B cell (primary cell): ENCODE data around the gene INSC. TPM values are rescaled to one million over a fixed set of nuclear protein-coding genes. Genes with fewer than 3 reads are reported as not detected.

Source experiments
- ATAC-seq: fragments of 200-7000 bp; cut with Tn5 transposase; one replicate; pipeline ENCODE4 v1.10.0; 2021; ENCODE audit warnings: low read depth, mild to moderate bottlenecking, moderate number of reproducible peaks, moderate library complexity
- CTCF ChIA-PET: fragments of 350-600 bp; sonication (Branson Sonifier 250); formaldehyde crosslinking; loops from one replicate; lab custom pipeline; 2021; ENCODE audit warnings: antibody characterized with exemption, inconsistent platforms; lab: Charles Lee
- POLR2A ChIA-PET: fragments of 350-600 bp; sonication (Branson Sonifier 250); formaldehyde crosslinking; loops from one replicate; lab custom pipeline; 2021; ENCODE audit warnings: antibody characterized with exemption; lab: Charles Lee
- DNase-seq: peaks from one replicate; pipeline ENCODE4 v3.0.0; 2013
- H2AFZ ChIP-seq: 2 replicates; pipeline ENCODE4 v1.6.1; 2012; ENCODE audit warnings: mild to moderate bottlenecking, low read depth, low read length; ENCODE audit not compliant: insufficient read depth, poor library complexity, severe bottlenecking
- H3K27ac ChIP-seq, 2 donors: 1 replicate in 1 of 2; 2 replicates in 1 of 2; pipeline ENCODE4 v1.5.1; 2012 to 2013; ENCODE audit warnings: low read length in 2 of 2, mild to moderate bottlenecking in 2 of 2, moderate library complexity in 1 of 2
- H3K27me3 ChIP-seq, 4 experiments: fragments of 200-600 bp in 1 of 4; sonication (generic) in 1 of 4; replicated peaks in 1 of 4; 1 replicate in 2 of 4; 2 replicates in 2 of 4; pipeline versions ENCODE4 v1.6.1 to v1.7.0; 2013 to 2016; ENCODE audit warnings: low read length in 3 of 4, mild to moderate bottlenecking in 2 of 4, mixed read lengths in 1 of 4, moderate library complexity in 1 of 4; ENCODE audit not compliant: insufficient read depth in 4 of 4, control insufficient read depth in 3 of 4; ENCODE audit errors: control extremely low read depth in 1 of 4
- H3K36me3 ChIP-seq, 2 experiments: replicated peaks in 1 of 2; 1 replicate in 1 of 2; 2 replicates in 1 of 2; pipeline versions ENCODE4 v1.6.1 to v1.7.1; 2013; ENCODE audit warnings: low read length in 1 of 2; ENCODE audit not compliant: insufficient read depth in 2 of 2, control insufficient read depth in 1 of 2; ENCODE audit errors: control extremely low read depth in 1 of 2, extremely low read depth in 1 of 2
- H3K4me1 ChIP-seq, 2 donors: fragments of 200-600 bp in 1 of 2; sonication (generic) in 1 of 2; 1 replicate in 1 of 2; 2 replicates in 1 of 2; pipeline versions ENCODE4 v1.5.1 to v1.6.1; 2013 to 2017; ENCODE audit warnings: low read length in 2 of 2; ENCODE audit not compliant: control insufficient read depth in 2 of 2, insufficient read depth in 2 of 2
- H3K4me2 ChIP-seq: replicated peaks from 2 replicates; pipeline ENCODE3; 2012; ENCODE audit warnings: mild to moderate bottlenecking, low read depth, low read length; ENCODE audit not compliant: poor library complexity, severe bottlenecking
- H3K4me3 ChIP-seq, 5 experiments: fragments of 200-600 bp in 1 of 5; sonication (generic) in 1 of 5; 1 replicate in 3 of 5; 2 replicates in 2 of 5; pipeline versions ENCODE4 v1.5.1 to v1.7.0; 2011 to 2016; ENCODE audit warnings: low read length in 4 of 5, mild to moderate bottlenecking in 4 of 5, low read depth in 2 of 5, control low read depth in 1 of 5, moderate library complexity in 1 of 5; ENCODE audit not compliant: insufficient read depth in 1 of 5; ENCODE audit errors: control extremely low read depth in 1 of 5, extremely low read depth in 1 of 5
- H3K79me2 ChIP-seq: fragments of 200-600 bp; sonication (generic); one replicate; pipeline ENCODE4 v1.6.0; 2016; ENCODE audit warnings: low read length; ENCODE audit not compliant: control insufficient read depth, insufficient read depth
- H3K9ac ChIP-seq: fragments of 200-600 bp; sonication (generic); 2 replicates; pipeline ENCODE4 v1.6.1; 2017; ENCODE audit warnings: mild to moderate bottlenecking, low read length, moderate library complexity
- H3K9me3 ChIP-seq, 3 donors: one replicate each; pipeline versions ENCODE4 v1.6.1 to v1.7.1; 2013; ENCODE audit warnings: low read length in 2 of 3; ENCODE audit not compliant: control insufficient read depth in 2 of 3, insufficient read depth in 1 of 3; ENCODE audit errors: control extremely low read depth in 1 of 3
- H4K20me1 ChIP-seq: 2 replicates; pipeline ENCODE4 v1.6.0; 2012; ENCODE audit warnings: mild to moderate bottlenecking, low read length; ENCODE audit not compliant: insufficient read depth, control insufficient read depth, poor library complexity, severe bottlenecking
- H3K27ac Mint-ChIP-seq: one replicate; pipeline ENCODE4 v1.8.0; 2021; ENCODE audit warnings: mixed read lengths
- H3K27me3 Mint-ChIP-seq: one replicate; pipeline ENCODE4 v1.8.0; 2021; ENCODE audit warnings: mixed read lengths
- H3K4me1 Mint-ChIP-seq: one replicate; pipeline ENCODE4 v1.8.0; 2021; ENCODE audit warnings: mixed read lengths
- H3K4me3 Mint-ChIP-seq: one replicate; pipeline ENCODE4 v1.8.0; 2021; ENCODE audit warnings: mixed read lengths
- H3K9me3 Mint-ChIP-seq: one replicate; pipeline ENCODE4 v1.8.0; 2022; ENCODE audit warnings: mixed read lengths; ENCODE audit not compliant: insufficient read depth
- CTCF ChIP-seq: fragments of 200-600 bp; IDR thresholded peaks from one replicate; pipeline ENCODE4 v1.8.0; 2022; ENCODE audit warnings: antibody characterized with exemption, mild to moderate bottlenecking
- EZH2 ChIP-seq: IDR thresholded peaks from 2 replicates; pipeline ENCODE4 v1.6.1; 2012; ENCODE audit warnings: borderline replicate concordance, low read depth, mild to moderate bottlenecking, moderate library complexity, low read length; ENCODE audit not compliant: insufficient read depth, poor library complexity, severe bottlenecking
- WGBS: methylation state at CpG from one replicate; pipeline ENCODE4 v1.1.5; 2013; ENCODE audit warnings: missing lambda C conversion rate; ENCODE audit not compliant: insufficient coverage; 5-methylcytosine and 5-hydroxymethylcytosine counted together
- intact Hi-C: fragments of 100-400 bp; cut with micrococcal nuclease; formaldehyde crosslinking; loops from one replicate; pipeline ENCODE4 v1.10.0; 2022
- polyA plus RNA-seq: library from polyadenylated mRNA; depleted of rRNA; stranded (reverse); fragments of >200 nt; gene quantifications from 2 replicates; pipeline ENCODE4 v1.2.3, GENCODE V29; 2012
- total RNA-seq, 2 donors: library from RNA; stranded (reverse); fragments of 120-200 nt in 1 of 2; gene quantifications; 1 replicate in 1 of 2; 2 replicates in 1 of 2; pipeline versions ENCODE4 v1.2.3 to v1.2.4, GENCODE V29; 2013 to 2022

INSC gene
- total and polyA plus RNA-seq, 2 donors (not counting 1 experiment from before 2014, with no cell fraction given), result 0.10 TPM; not detected in 1

DNA sequence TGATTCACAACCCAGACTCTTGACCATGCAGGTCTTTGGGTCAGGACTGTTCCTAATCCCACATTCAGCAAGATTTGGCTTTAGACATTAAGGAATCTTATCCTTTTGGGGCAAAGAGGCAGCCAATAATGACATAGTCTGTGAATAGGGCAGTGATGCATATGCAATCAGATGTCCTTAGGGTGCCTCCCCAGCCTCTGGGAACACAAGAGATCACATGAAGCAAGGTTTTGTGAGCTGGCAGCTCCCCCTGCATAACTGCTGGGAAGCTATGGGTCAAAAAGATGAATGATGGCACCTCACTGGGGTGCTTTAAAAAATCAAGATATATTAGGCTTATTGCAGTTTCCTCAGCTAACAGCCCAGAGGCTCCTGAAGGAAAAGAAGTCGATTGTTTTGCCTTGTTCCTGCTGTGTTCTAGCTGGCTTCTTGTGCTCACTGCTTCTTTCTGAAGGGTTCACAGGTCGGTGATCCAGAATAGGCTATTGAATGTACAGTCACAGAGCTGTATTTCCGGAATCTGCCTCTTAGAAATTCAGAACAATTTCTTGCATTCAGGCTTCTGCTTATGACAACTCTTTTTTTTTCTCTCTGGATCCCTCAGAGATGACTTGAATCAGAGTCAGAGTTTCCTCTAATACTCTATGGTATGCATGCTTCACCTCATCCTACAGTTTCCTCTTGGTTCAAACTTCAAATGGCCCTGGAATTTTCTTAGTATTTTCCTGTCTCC, 31.7 kb downstream of the INSC start:
- DNase-seq (no peak), ATAC-seq (no peak)
- Histone ChIP-seq H2AFZ (no peak overlapping the region), H3K9me3 (no peaks in the 10 kb centered on the region), H3K9ac (no peak overlapping the region), H3K4me3 (no peak overlapping the region), H3K4me1 (peaks cover 16 to 22% of the 10 kb centered on the region in 2 donors), H3K79me2 (no peaks in the 10 kb centered on the region), H3K36me3 (no peaks in the 10 kb centered on the region), H3K27me3 (no peaks in the 10 kb centered on the region), H3K27ac (no peak overlapping the region), H3K4me2 (no peak overlapping the region), H4K20me1 (no peaks in the 10 kb centered on the region)
- CTCF ChIA-PET, result interaction anchor here (1.1 to 1.3 kb wide), 2 partner anchors 13 to 45 kb away, joined by 3 to 5 read pairs; no protein-coding TSS in a partner anchor
- TF ChIP-seq CTCF, result no peak
- no peak for TF ChIP-seq EZH2
- Mint-ChIP-seq H3K9me3 (no peaks in the 10 kb centered on the region), H3K4me1 (peaks cover 21% of the 10 kb centered on the region), H3K27me3 (no peaks in the 10 kb centered on the region), H3K4me3 (no peak overlapping the region), H3K27ac (no peak overlapping the region)
- intact Hi-C loops, result no loop called here
- 84% methylated on average over 3 of the region's 3 CpGs for WGBS
- POLR2A ChIA-PET, result no interaction called here

- no peak overlapping the region for H2AFZ ChIP-seq
- ChIA-PET CTCF (no interaction called here), POLR2A (no interaction called here)
- H3K27ac Mint-ChIP-seq, result no peak overlapping the region
- no peak for ATAC-seq
- H3K27me3 ChIP-seq, result no peaks in the 10 kb centered on the region
- no peaks in the 10 kb centered on the region for H3K79me2 ChIP-seq
- H3K4me1 Mint-ChIP-seq, result peaks cover 31% of the 10 kb centered on the region
- H3K4me3 Mint-ChIP-seq, result no peak overlapping the region
- intact Hi-C loops, result no loop called here
- H3K9me3 Mint-ChIP-seq, result no peaks in the 10 kb centered on the region
- H3K4me2 ChIP-seq, result no peak overlapping the region
- WGBS, result 94% methylated on average over 3 of the region's 4 CpGs
- no peak overlapping the region for H3K27ac ChIP-seq
- DNase-seq, result no peak
- H3K9me3 ChIP-seq, result no peaks in the 10 kb centered on the region
- no peaks in the 10 kb centered on the region for H3K27me3 Mint-ChIP-seq
- H3K36me3 ChIP-seq, result no peaks in the 10 kb centered on the region
- peaks cover 18 to 22% of the 10 kb centered on the region in 2 donors for H3K4me1 ChIP-seq
- H3K4me3 ChIP-seq, result no peak overlapping the region
- TF ChIP-seq EZH2 (no peak), CTCF (no peak)
- no peak overlapping the region for H3K9ac ChIP-seq
- no peaks in the 10 kb centered on the region for H4K20me1 ChIP-seq
These were observed 33.4 kb downstream of the INSC start for GRCh38 chr11:15148169-15148568.
